SU-DHL-6 (cell line): Measurements from ENCODE around the gene COL7A1.

Source experiments
- H2AFZ ChIP-seq: fragments of 200-600 bp; sonication (generic); 2 replicates; pipeline ENCODE4 v1.6.1; 2014; ENCODE audit warnings: low read depth, mild to moderate bottlenecking, moderate library complexity, mixed read lengths, antibody characterized with exemption, low read length; ENCODE audit not compliant: severe bottlenecking
- H3F3A ChIP-seq: fragments of 200-600 bp; shearing (Covaris generic); 2 replicates; pipeline ENCODE4 v1.6.0; 2016; ENCODE audit warnings: antibody characterized with exemption, mild to moderate bottlenecking; ENCODE audit not compliant: insufficient read depth
- H3K27ac ChIP-seq: fragments of 200-600 bp; sonication (generic); 2 replicates; pipeline ENCODE4 v1.5.1; 2016; ENCODE audit warnings: low read depth, mild to moderate bottlenecking, low read length, moderate library complexity, mixed read lengths
- H3K27me3 ChIP-seq: fragments of 200-600 bp; sonication (generic), shearing (Covaris generic); 2 replicates; pipeline ENCODE4 v1.6.0; 2014; ENCODE audit warnings: mild to moderate bottlenecking, low read length
- H3K36me3 ChIP-seq: fragments of 200-600 bp; sonication (generic); 2 replicates; pipeline ENCODE4 v1.6.1; 2014; ENCODE audit warnings: mild to moderate bottlenecking, low read length, mixed read lengths
- H3K4me2 ChIP-seq: fragments of 300-600, 200-600 bp; shearing (Covaris generic), sonication (generic); 2 replicates; pipeline ENCODE4 v1.6.0; 2014; ENCODE audit warnings: low read length, low read depth, mild to moderate bottlenecking; ENCODE audit not compliant: poor library complexity, severe bottlenecking
- H3K4me3 ChIP-seq: fragments of 200-600 bp; sonication (generic); 2 replicates; pipeline ENCODE4 v1.5.1; 2014; ENCODE audit warnings: antibody characterized with exemption, low read length, mild to moderate bottlenecking, mixed read lengths; ENCODE audit not compliant: insufficient read depth, poor library complexity, severe bottlenecking
- H3K79me2 ChIP-seq: fragments of 200-600 bp; sonication (generic); 2 replicates; pipeline ENCODE4 v1.6.1; 2014; ENCODE audit warnings: mild to moderate bottlenecking, low read length, moderate library complexity; ENCODE audit not compliant: insufficient read depth
- H3K9ac ChIP-seq: fragments of 200-600 bp; sonication (generic); 2 replicates; pipeline ENCODE4 v1.7.0; 2014; ENCODE audit warnings: mild to moderate bottlenecking, low read length
- H3K9me2 ChIP-seq: fragments of 200-600 bp; sonication (generic); replicated peaks from 2 replicates; pipeline ENCODE4 v1.6.1; 2014; ENCODE audit warnings: low read length; ENCODE audit not compliant: insufficient read depth
- H3K9me3 ChIP-seq: fragments of 200-600 bp; sonication (generic); 2 replicates; pipeline ENCODE4 v1.6.1; 2014; ENCODE audit warnings: low read length, mixed read lengths; ENCODE audit not compliant: insufficient read depth
- H4K20me1 ChIP-seq: fragments of 200-600 bp; sonication (generic); 2 replicates; pipeline ENCODE4 v1.6.1; 2014; ENCODE audit warnings: low read depth, mild to moderate bottlenecking, antibody characterized with exemption, low read length, moderate library complexity, mixed read lengths
- CTCF ChIP-seq: fragments of 200-600 bp; sonication (generic); IDR thresholded peaks from one replicate; pipeline ENCODE4 v1.5.1; 2017; ENCODE audit warnings: antibody characterized with exemption, mild to moderate bottlenecking, low read length, moderate library complexity; ENCODE audit not compliant: insufficient read depth, poor library complexity, severe bottlenecking
- EZH2phosphoT487 ChIP-seq: fragments of 200-600 bp; sonication (generic), shearing (Covaris generic); conservative IDR thresholded peaks from 2 replicates; pipeline ENCODE4 v1.6.1; 2018; ENCODE audit warnings: mild to moderate bottlenecking, antibody characterized with exemption, low read length, moderate library complexity, mixed read lengths

The COL7A1 gene

GRCh38 chr3:48588230-48588629 is 6.9 kb downstream of the COL7A1 start:
- H3K79me2 ChIP-seq: no peaks in the 10 kb centered on the region
- TF ChIP-seq CTCF (no peak), EZH2phosphoT487 (no peak)
- no peak overlapping the region for H2AFZ ChIP-seq
- no peak overlapping the region for H3K4me3 ChIP-seq
- H3K27me3 ChIP-seq: no peaks in the 10 kb centered on the region
- H3K9me3 ChIP-seq: no peaks in the 10 kb centered on the region
- H3K27ac ChIP-seq: no peak overlapping the region
- no peaks in the 10 kb centered on the region for H4K20me1 ChIP-seq
- H3K9ac ChIP-seq: no peak overlapping the region
- H3K9me2 ChIP-seq: no peaks in the 10 kb centered on the region
- H3F3A ChIP-seq: no peaks in the 10 kb centered on the region
- no peaks in the 10 kb centered on the region for H3K36me3 ChIP-seq
- H3K4me2 ChIP-seq: no peak overlapping the region

- Histone ChIP-seq H3K4me3 (no peak overlapping the region), H3K9me2 (no peaks in the 10 kb centered on the region), H3K4me2 (no peak overlapping the region), H3F3A (no peaks in the 10 kb centered on the region), H3K9ac (no peak overlapping the region), H3K79me2 (no peaks in the 10 kb centered on the region), H3K27me3 (no peaks in the 10 kb centered on the region), H4K20me1 (no peaks in the 10 kb centered on the region), H3K9me3 (no peaks in the 10 kb centered on the region), H3K27ac (no peak overlapping the region), H2AFZ (no peak overlapping the region), H3K36me3 (no peaks in the 10 kb centered on the region)
- no peak for TF ChIP-seq CTCF
- no peak for TF ChIP-seq EZH2phosphoT487
Measured at GRCh38 chr3:48587686-48588085, 7.4 kb downstream of the COL7A1 start.

GRCh38 chr3:48585411-48585810 is 9.7 kb downstream of the COL7A1 start:
- Histone ChIP-seq H3K9ac (no peak overlapping the region), H3K9me2 (no peaks in the 10 kb centered on the region), H4K20me1 (no peaks in the 10 kb centered on the region), H3K36me3 (no peaks in the 10 kb centered on the region), H2AFZ (no peak overlapping the region), H3K27ac (no peak overlapping the region), H3K27me3 (no peaks in the 10 kb centered on the region), H3F3A (no peaks in the 10 kb centered on the region), H3K9me3 (no peaks in the 10 kb centered on the region), H3K4me3 (no peak overlapping the region), H3K4me2 (no peak overlapping the region), H3K79me2 (no peaks in the 10 kb centered on the region)
- no peak for TF ChIP-seq CTCF
- no peak for TF ChIP-seq EZH2phosphoT487
